ACC112 (cell line): ENCODE measurements around the gene FAM25G.
"Not testable (repeated sequence)": the region's sequence is repeated elsewhere in the genome, so short reads cannot be mapped to it uniquely, and the experiment has no call there.

Experiments used
- H2AFZ ChIP-seq: fragments of 200-600 bp; sonication (generic); one replicate; pipeline ENCODE4 v1.6.0; 2017; ENCODE audit warnings: antibody characterized with exemption, low read length; ENCODE audit not compliant: unreplicated experiment
- H3K27ac ChIP-seq: fragments of 200-600 bp; sonication (generic); 2 replicates; pipeline ENCODE4 v1.5.1; 2014; ENCODE audit warnings: low read depth, mild to moderate bottlenecking, antibody characterized with exemption, low read length, moderate library complexity
- H3K27me3 ChIP-seq: fragments of 200-600 bp; sonication (generic); 2 replicates; pipeline ENCODE4 v1.6.1; 2014; ENCODE audit warnings: mild to moderate bottlenecking, antibody characterized with exemption, low read length, moderate library complexity, mixed read lengths; ENCODE audit not compliant: insufficient read depth
- H3K36me3 ChIP-seq: fragments of 200-600 bp; sonication (generic); 2 replicates; pipeline ENCODE4 v1.6.1; 2016; ENCODE audit warnings: mild to moderate bottlenecking, antibody characterized with exemption, low read length, moderate library complexity, mixed read lengths; ENCODE audit not compliant: insufficient read depth
- H3K4me1 ChIP-seq: fragments of 200-600 bp; sonication (generic); one replicate; pipeline ENCODE4 v1.6.1; 2016; ENCODE audit warnings: low read length, mixed read lengths; ENCODE audit not compliant: insufficient read depth, unreplicated experiment, control insufficient read depth
- H3K4me3 ChIP-seq: fragments of 200-600 bp; sonication (generic); 2 replicates; pipeline ENCODE4 v1.5.1; 2014; ENCODE audit warnings: mild to moderate bottlenecking, low read depth, low read length
- H3K79me2 ChIP-seq: fragments of 200-600 bp; sonication (generic); one replicate; pipeline ENCODE4 v1.6.0; 2016; ENCODE audit warnings: low read length; ENCODE audit not compliant: control insufficient read depth, unreplicated experiment, insufficient read depth

Gene FAM25G

GRCh38 chr10:47491600-47491999 lies at the start of gene FAM25G:
Gene FAM25G, minus strand, starts transcription at chr10:47491700. Its CDS starts 26 bp downstream, at chr10:47491674.
- not testable (repeated sequence) for H2AFZ ChIP-seq, H3K79me2 ChIP-seq, H3K27me3 ChIP-seq, H3K36me3 ChIP-seq, H3K4me3 ChIP-seq, H3K27ac ChIP-seq, H3K4me1 ChIP-seq

GRCh38 chr10:47536430-47536829 lies 44.9 kb upstream of the FAM25G start:
- H3K36me3 ChIP-seq, H2AFZ ChIP-seq, H3K27me3 ChIP-seq, H3K79me2 ChIP-seq, H3K4me3 ChIP-seq, H3K4me1 ChIP-seq, H3K27ac ChIP-seq: not testable (repeated sequence)

GRCh38 chr10:47523475-47523874 lies 32.0 kb upstream of the FAM25G start, which contains the start of gene AGAP9:
Gene AGAP9, minus strand, starts transcription at chr10:47523638. Its CDS starts 112 bp downstream, at chr10:47523526.
- not testable (repeated sequence) for H3K36me3 ChIP-seq, H2AFZ ChIP-seq, H3K4me3 ChIP-seq, H3K27ac ChIP-seq, H3K79me2 ChIP-seq, H3K27me3 ChIP-seq, H3K4me1 ChIP-seq

GRCh38 chr10:47502313-47502712 lies 10.8 kb upstream of the FAM25G start:
- not testable (repeated sequence) for H2AFZ ChIP-seq, H3K27ac ChIP-seq, H3K79me2 ChIP-seq, H3K36me3 ChIP-seq, H3K27me3 ChIP-seq, H3K4me3 ChIP-seq, H3K4me1 ChIP-seq

DNA sequence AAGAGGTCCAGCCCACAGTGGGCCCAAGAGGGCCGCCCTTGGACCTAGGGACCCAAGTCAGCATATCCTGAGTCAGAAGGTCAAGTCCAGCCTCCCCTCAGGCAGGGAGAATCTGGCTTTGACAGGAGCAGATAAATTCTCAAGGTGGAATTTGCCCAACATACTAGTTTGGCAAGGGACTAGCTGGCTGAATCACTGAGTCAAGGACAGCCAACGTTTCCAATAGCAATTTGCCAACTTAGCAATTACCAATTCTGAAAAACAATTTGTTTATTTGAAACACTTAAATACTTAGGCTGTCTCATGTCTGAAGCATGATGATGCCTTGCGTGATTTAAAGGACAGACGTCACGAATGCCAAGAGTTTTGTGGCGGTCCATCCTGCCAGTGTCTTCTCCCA lies 2.7 kb upstream of the FAM25G start:
- H2AFZ ChIP-seq, H3K4me3 ChIP-seq, H3K4me1 ChIP-seq, H3K79me2 ChIP-seq, H3K36me3 ChIP-seq, H3K27me3 ChIP-seq, H3K27ac ChIP-seq: not testable (repeated sequence)

DNA sequence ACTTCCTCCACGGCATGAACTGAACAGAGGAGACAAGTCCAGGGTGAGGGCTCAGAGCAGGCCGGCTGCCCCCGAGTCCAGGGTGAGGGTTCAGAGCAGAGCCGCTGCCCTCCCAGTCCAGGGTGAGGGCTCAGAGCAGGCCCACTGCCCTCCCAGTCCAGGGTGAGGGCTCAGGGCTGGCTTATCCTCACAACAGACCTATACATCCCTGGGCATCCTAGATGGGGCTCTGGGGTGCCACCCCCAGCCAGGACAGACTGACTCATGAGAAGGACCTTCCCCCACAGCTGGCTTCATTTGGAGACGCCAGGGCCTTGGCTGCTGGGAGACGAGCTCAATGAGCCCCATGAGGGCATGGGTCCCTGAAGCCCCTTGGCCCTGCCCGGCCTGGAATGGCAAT lies 1.9 kb downstream of the FAM25G start:
- H3K27me3 ChIP-seq, H3K27ac ChIP-seq, H3K4me3 ChIP-seq, H3K79me2 ChIP-seq, H3K4me1 ChIP-seq, H3K36me3 ChIP-seq, H2AFZ ChIP-seq: not testable (repeated sequence)

- H3K36me3 ChIP-seq, H3K27me3 ChIP-seq, H3K4me1 ChIP-seq, H3K27ac ChIP-seq, H3K79me2 ChIP-seq, H3K4me3 ChIP-seq, H2AFZ ChIP-seq: not testable (repeated sequence)
These were observed 5.6 kb downstream of the FAM25G start for GRCh38 chr10:47485943-47486342.

GRCh38 chr10:47484786-47485185 lies 6.7 kb downstream of the FAM25G start:
- not testable (repeated sequence) for H3K79me2 ChIP-seq, H3K27me3 ChIP-seq, H3K4me1 ChIP-seq, H3K27ac ChIP-seq, H2AFZ ChIP-seq, H3K4me3 ChIP-seq, H3K36me3 ChIP-seq

- not testable (repeated sequence) for H2AFZ ChIP-seq, H3K36me3 ChIP-seq, H3K27ac ChIP-seq, H3K4me3 ChIP-seq, H3K4me1 ChIP-seq, H3K79me2 ChIP-seq, H3K27me3 ChIP-seq
These were observed 7.6 kb downstream of the FAM25G start, which contains the start of gene ANXA8 for GRCh38 chr10:47483923-47484322. Gene ANXA8, minus strand, starts transcription at chr10:47484115. Its CDS starts 182 bp downstream, at chr10:47483933.

- not testable (repeated sequence) for H3K79me2 ChIP-seq, H3K36me3 ChIP-seq, H3K27me3 ChIP-seq, H3K4me3 ChIP-seq, H3K4me1 ChIP-seq, H2AFZ ChIP-seq, H3K27ac ChIP-seq
These were observed 9.1 kb downstream of the FAM25G start for GRCh38 chr10:47482367-47482766.

GRCh38 chr10:47481768-47482181 lies 9.7 kb downstream of the FAM25G start:
- not testable (repeated sequence) for H3K27me3 ChIP-seq, H3K27ac ChIP-seq, H3K4me3 ChIP-seq, H3K4me1 ChIP-seq, H2AFZ ChIP-seq, H3K79me2 ChIP-seq, H3K36me3 ChIP-seq
